Muscle of leg (tissue), 11 donors: ENCODE data around the gene AKR1D1. TPM values are rescaled to one million over a fixed set of nuclear protein-coding genes. Genes with fewer than 3 reads are reported as not detected.
A peak's percentile ranks its signal among the peaks of the same experiment; 100 is the strongest.
"Not testable (repeated sequence)": the region's sequence is repeated elsewhere in the genome, so short reads cannot be mapped to it uniquely, and the experiment has no call there.

ENCODE experiments used
- DNase-seq: peaks from one replicate; pipeline ENCODE4 v3.0.0; 2013
- H3K27ac ChIP-seq: one replicate; pipeline ENCODE4 v1.5.1; 2013; ENCODE audit warnings: mild to moderate bottlenecking, low read length, control low read depth
- H3K27me3 ChIP-seq: one replicate; pipeline ENCODE4 v1.6.1; 2013; ENCODE audit warnings: low read length; ENCODE audit not compliant: control insufficient read depth, insufficient read depth
- H3K36me3 ChIP-seq: one replicate; pipeline ENCODE4 v1.6.1; 2013; ENCODE audit warnings: low read length; ENCODE audit not compliant: control insufficient read depth, insufficient read depth
- H3K4me1 ChIP-seq: one replicate; pipeline ENCODE4 v1.6.1; 2013; ENCODE audit warnings: low read length; ENCODE audit not compliant: control insufficient read depth, insufficient read depth
- H3K4me3 ChIP-seq: one replicate; pipeline ENCODE4 v1.5.1; 2013; ENCODE audit warnings: low read length, control low read depth
- H3K9me3 ChIP-seq: replicated peaks from 2 replicates; pipeline ENCODE4 v1.6.1; 2013; ENCODE audit warnings: low read depth, low read length; ENCODE audit not compliant: control insufficient read depth
- WGBS: methylation state at CpG from one replicate; pipeline ENCODE4 v1.1.5; 2013; ENCODE audit warnings: missing lambda C conversion rate; ENCODE audit not compliant: insufficient coverage; 5-methylcytosine and 5-hydroxymethylcytosine counted together
- polyA plus RNA-seq, 8 donors: library from polyadenylated mRNA; unstranded; fragments of 120-200 nt; gene quantifications; one replicate each; pipeline versions ENCODE4 v1.2.1 to v1.2.3, GENCODE V29; 2013; ENCODE audit warnings: inconsistent platforms in 1 of 8, low replicate concordance in 1 of 8; ENCODE audit not compliant: insufficient read length in 8 of 8, insufficient read depth in 1 of 8
- total RNA-seq: library from RNA; stranded (reverse); fragments of 120-200 nt; gene quantifications from one replicate; pipeline ENCODE4 v1.2.4, GENCODE V29; 2013

Gene AKR1D1
- total and polyA plus RNA-seq, 9 donors, result 0.13 to 0.30 (median 0.15) TPM; not detected in 6

DNA sequence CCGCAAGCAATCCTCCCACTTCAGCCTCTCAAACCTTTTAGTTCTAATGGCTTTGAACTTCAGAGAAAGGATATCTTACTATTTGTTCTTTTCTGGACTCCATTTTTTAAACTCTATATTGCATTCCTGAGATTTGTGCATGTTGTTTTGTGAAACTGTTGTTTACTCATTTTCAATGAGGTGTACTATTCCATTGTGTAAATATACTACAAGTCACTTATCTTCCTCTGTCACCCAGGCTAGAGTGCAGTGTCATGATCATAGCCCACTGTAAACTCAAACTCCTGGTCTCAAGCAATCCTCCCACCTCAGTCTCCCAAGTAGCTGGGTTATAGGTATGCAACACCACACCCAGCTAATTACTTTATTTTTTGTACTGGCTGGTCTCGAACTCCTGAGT is 31.4 kb upstream of the AKR1D1 start:
- no peak for DNase-seq
- no CpG with 5 or more reads among the region's 2 CpGs for WGBS
- Histone ChIP-seq H3K4me3 (no peak overlapping the region), H3K27me3 (no peaks in the 10 kb centered on the region), H3K4me1 (no peaks in the 10 kb centered on the region), H3K9me3 (no peaks in the 10 kb centered on the region), H3K36me3 (no peaks in the 10 kb centered on the region), H3K27ac (no peak overlapping the region)

DNA sequence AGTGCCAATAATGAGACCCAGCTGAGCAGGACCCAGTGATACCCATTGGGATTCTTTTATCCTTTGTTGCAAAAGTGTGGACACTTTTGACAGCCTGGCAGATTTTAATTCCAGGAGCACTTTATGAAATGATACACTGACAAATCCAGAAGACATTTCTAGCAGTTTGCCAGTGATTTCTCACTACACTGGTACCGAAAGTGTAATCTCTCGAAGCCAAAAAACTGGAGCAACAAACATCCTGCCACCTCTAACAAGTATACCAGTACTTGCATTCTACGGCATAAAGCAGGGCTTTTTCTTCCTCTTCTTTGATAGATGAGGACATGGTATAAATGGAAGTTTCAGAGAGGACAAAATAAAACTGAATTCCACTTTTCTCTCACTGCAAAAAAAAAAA is 28.4 kb upstream of the AKR1D1 start:
- H3K27me3 ChIP-seq, result no peaks in the 10 kb centered on the region
- WGBS, result no CpG with 5 or more reads among the region's 3 CpGs
- DNase-seq, result no peak
- no peak overlapping the region for H3K4me3 ChIP-seq
- H3K36me3 ChIP-seq, result no peaks in the 10 kb centered on the region
- no peak overlapping the region for H3K27ac ChIP-seq
- no peaks in the 10 kb centered on the region for H3K4me1 ChIP-seq
- H3K9me3 ChIP-seq, result no peaks in the 10 kb centered on the region

DNA sequence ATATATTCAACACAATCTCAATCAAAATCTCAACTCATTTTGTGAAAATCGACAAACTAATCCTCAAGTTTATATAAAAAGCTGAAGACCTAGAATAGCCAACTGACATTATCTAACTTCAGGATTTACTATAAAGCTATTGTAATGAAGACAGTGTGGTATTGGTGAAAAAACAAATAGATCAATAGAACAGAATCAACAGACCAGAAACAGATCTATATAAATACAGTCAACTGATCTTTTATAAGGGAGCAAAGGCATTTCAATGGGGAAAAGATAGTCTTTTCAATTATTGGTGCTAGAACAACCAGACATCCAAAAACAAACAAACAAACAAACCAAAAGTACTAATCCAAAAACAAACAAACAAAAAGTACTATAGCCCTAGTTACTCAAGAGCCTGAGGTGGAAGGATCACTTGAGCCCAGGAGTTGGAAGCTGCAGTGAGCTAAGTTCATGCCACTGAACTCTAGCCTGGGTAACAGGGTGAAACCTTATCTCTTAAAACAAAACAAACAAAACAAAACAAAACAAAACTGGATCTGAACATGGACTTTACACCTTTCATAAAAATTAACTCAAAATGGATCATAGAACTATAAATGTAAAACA is 26.6 kb upstream of the AKR1D1 start:
- H3K9me3 ChIP-seq, result no peaks in the 10 kb centered on the region
- no peak overlapping the region for H3K4me3 ChIP-seq
- H3K27ac ChIP-seq, result no peak overlapping the region
- no peaks in the 10 kb centered on the region for H3K27me3 ChIP-seq
- WGBS, result no CpG with 5 or more reads among the region's 1 CpG
- no peaks in the 10 kb centered on the region for H3K36me3 ChIP-seq
- no peak for DNase-seq
- H3K4me1 ChIP-seq, result no peaks in the 10 kb centered on the region

DNA sequence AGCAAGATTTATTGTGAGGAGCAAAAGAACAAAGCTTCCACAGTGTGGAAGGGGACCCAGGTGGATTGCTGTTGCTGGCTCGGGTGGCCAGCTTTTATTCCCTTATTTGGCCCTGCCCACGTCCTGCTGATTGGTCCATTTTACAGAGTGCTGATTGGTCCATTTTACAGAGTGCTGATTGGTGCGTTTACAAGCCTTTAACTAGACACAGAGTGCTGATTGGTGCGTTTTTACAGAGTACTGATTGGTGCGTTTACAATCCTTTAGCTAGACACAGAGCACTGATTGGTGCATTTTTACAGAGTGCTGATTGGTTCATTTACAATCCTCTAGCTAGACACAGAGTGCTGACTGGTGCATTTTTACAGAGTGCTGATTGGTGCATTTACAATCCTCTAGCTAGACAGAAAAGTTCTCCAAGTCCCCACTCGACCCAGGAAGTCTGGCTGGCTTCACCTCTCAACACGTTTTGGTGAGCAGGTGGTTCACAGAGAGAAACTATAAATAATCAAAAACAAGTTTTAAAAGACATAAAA is 24.5 kb upstream of the AKR1D1 start:
- H3K27me3 ChIP-seq, H3K4me1 ChIP-seq, DNase-seq, H3K27ac ChIP-seq, H3K9me3 ChIP-seq, H3K4me3 ChIP-seq, H3K36me3 ChIP-seq: not testable (repeated sequence)
- WGBS, result 100% methylated on average over 1 of the region's 7 CpGs

DNA sequence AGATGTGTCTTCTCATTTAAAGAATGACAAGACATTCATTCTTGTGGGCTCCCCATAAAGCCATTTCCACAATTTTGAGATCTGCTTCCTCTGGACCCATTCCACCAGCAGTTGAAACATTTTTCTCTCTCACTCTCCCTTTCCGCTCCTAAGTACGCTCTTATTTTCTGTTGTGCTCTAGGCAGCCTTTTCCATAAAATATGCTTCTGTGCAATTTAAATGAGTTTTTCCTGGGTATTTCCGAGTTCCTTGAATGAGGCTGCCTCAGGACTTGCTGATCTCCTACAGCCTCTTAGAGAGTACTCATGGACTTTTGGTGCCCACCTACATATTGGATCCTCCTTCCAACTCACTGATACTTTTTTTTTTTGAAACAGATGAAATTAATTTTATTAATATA is 23.6 kb upstream of the AKR1D1 start:
- Histone ChIP-seq H3K27ac (no peak overlapping the region), H3K4me3 (no peak overlapping the region), H3K27me3 (no peaks in the 10 kb centered on the region), H3K4me1 (no peaks in the 10 kb centered on the region), H3K36me3 (no peaks in the 10 kb centered on the region), H3K9me3 (no peaks in the 10 kb centered on the region)
- DNase-seq, result no peak
- no CpG with 5 or more reads among the region's 3 CpGs for WGBS

DNA sequence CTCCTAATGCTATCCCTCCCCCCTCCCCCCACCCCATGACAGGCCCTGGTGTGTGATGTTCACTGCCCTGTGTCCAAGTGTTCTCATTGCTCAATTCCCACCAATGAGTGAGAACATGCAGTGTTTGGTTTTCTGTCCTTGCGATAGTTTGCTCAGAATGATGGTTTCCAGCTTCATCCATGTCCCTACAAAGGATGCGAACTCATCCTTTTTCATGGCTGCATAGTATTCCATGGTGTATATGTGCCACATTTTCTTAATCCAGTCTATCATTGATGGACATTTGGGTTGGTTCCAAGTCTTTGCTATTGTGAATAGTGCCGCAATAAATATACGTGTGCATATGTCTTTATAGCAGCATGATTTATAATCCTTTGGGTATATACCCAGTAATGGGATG is 20.6 kb upstream of the AKR1D1 start:
- WGBS, result no CpG with 5 or more reads among the region's 4 CpGs
- not testable (repeated sequence) for H3K27ac ChIP-seq, H3K27me3 ChIP-seq, DNase-seq, H3K36me3 ChIP-seq, H3K4me1 ChIP-seq, H3K4me3 ChIP-seq, H3K9me3 ChIP-seq

DNA sequence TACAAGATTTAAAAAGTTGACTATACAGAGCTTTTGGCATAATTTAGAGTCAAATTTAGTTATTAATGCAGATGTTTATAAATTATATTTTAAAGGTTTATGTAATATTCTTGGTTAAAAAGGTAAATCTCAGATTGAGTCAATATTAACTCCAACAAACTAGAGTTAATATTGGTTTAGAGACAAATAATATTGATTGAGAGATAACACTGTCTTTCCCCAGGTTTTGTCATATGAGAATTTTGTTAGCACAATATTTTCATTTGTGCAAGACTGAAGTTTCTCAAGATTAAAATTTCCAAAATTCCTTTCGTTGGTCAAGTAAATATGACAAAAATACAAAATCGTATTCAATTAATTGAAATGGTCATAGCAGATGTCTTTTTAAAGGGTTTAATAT is 12.9 kb upstream of the AKR1D1 start:
- no CpG with 5 or more reads among the region's 2 CpGs for WGBS
- Histone ChIP-seq H3K9me3 (no peaks in the 10 kb centered on the region), H3K27ac (no peak overlapping the region), H3K4me1 (no peaks in the 10 kb centered on the region), H3K27me3 (no peaks in the 10 kb centered on the region), H3K36me3 (no peaks in the 10 kb centered on the region), H3K4me3 (no peak overlapping the region)
- DNase-seq, result no peak

DNA sequence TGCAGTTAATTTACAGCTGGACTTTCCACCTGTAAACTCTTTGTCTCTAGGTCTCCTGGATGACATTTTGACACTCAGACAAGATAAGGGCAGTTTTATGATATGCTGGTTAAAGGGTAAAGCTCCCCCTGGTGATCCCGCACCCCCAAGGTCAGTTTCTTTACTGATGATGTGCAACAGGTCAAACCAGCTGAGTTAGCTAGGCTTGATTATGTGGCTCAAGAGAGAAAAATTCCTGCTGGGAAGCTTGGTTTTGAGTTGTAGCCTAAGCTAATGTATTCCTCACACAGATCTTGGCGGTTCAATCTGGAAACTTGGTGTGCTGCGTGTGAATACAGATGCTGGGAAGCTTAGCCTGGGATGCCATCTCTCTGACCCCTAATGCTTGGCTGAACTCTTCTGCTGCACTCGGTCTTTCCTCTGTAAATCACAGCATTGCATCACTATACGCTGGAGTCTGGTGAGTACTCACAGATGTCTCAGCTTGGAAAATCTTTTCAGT is 11.4 kb upstream of the AKR1D1 start:
- no peaks in the 10 kb centered on the region for H3K9me3 ChIP-seq

DNA sequence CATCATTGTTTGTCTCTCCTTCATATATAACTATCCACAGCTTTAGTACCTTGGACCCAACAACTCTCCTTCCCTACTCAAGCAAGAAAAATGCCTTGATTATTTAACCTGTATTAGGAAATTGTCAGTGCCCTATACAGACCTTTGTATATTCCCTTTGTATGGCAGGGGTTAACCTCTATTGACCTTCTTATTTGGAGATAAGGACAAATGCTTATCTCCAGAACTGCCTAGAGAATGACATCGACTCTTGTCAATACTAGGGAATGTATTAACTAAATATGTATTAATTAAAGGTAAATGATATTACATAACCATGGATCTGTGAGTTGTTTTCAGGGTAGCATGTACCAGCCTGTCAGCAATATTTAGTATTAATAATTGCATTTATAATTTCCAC is 10.4 kb upstream of the AKR1D1 start:
- Histone ChIP-seq H3K27me3 (no peaks in the 10 kb centered on the region), H3K9me3 (no peaks in the 10 kb centered on the region), H3K4me3 (no peak overlapping the region), H3K4me1 (no peaks in the 10 kb centered on the region), H3K27ac (no peak overlapping the region), H3K36me3 (no peaks in the 10 kb centered on the region)
- no peak for DNase-seq
- WGBS, result no CpG with 5 or more reads among the region's 1 CpG

More for the DNA sequence above, 11.4 kb upstream of the AKR1D1 start:
- Histone ChIP-seq H3K4me3 (no peak overlapping the region), H3K27ac (peak overlapping the region; percentile 60), H3K4me1 (no peaks in the 10 kb centered on the region), H3K36me3 (no peaks in the 10 kb centered on the region), H3K27me3 (no peaks in the 10 kb centered on the region)
- DNase-seq, result peak; percentile 94
- WGBS, result 7% methylated on average over 2 of the region's 5 CpGs

- no peaks in the 10 kb centered on the region for H3K9me3 ChIP-seq
- WGBS, result no CpG with 5 or more reads among the region's 1 CpG
- H3K27ac ChIP-seq, result no peak overlapping the region
- H3K4me3 ChIP-seq, result no peak overlapping the region
- no peaks in the 10 kb centered on the region for H3K27me3 ChIP-seq
- no peak for DNase-seq
- H3K36me3 ChIP-seq, result no peaks in the 10 kb centered on the region
- H3K4me1 ChIP-seq, result no peaks in the 10 kb centered on the region
Observed at GRCh38 chr7:138066954-138067394, 9.3 kb upstream of the AKR1D1 start.

- no CpG with 5 or more reads among the region's 3 CpGs for WGBS
- Histone ChIP-seq H3K27me3 (no peaks in the 10 kb centered on the region), H3K27ac (no peak overlapping the region), H3K36me3 (no peaks in the 10 kb centered on the region), H3K4me3 (no peak overlapping the region), H3K9me3 (no peaks in the 10 kb centered on the region), H3K4me1 (no peaks in the 10 kb centered on the region)
- no peak for DNase-seq
Observed at GRCh38 chr7:138067774-138068173, 8.5 kb upstream of the AKR1D1 start.
